NCI-H82 treated with DMSO at 0.1 percent for 48 hours (cell line): ENCODE results near the gene UBE2E2.
"Not testable (repeated sequence)": the region's sequence is repeated elsewhere in the genome, so short reads cannot be mapped to it uniquely, and the experiment has no call there.

Source experiments
- DNase-seq: peaks from one replicate; lab custom pipeline; 2025; ENCODE audit not compliant: unreplicated experiment; lab: John Stamatoyannopoulos, UW

UBE2E2 gene

DNA sequence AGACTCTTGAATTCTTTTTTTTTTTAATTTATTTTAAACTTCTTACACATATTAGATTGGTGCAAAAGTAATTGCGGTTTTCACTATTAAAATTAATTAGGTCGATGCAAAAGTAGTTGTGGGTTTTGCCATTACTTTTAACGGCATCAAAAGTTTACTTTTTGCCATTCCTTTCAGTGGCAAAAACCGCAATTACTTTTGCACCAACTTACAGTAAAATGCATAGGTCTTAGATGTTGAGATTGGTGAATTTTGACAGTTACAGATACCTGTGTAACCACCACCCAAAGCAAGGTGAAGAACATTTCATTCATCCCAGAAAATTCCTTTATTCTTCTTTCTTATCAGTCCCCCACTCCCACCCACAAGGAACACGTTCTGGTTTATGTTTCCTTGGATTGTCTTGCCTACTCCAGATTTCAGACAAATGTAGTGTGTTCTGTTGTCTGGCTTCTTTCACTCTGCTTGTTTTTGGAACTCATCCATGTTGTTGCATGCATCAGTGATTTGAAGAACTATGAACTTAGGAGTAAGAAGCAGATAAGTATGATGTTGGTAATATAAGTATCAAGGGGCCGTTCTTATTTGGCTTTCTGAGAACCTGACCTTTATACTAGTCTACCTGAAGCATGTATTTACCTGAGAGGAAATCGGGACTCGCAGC lies 404.2 kb downstream of the UBE2E2 start:
- DNase-seq: no peak

DNA sequence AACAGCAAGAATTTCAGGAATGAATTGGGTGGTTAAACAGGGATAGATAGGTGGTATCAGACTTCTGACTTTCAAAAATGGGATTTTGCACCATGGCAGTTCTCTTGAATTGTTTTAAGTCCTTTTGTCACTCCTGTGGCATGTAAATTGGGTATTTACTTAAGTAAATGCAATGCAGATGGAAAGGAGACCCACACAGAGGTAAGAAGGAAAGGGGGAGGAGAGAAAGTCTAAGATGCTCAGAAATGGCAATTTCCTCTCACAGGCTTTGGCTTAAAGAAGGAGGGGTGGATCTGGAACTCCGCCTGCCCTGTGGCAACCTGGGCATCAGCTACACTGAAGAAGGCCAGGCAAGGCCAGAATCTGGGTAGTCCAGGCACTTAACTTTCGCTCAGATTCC lies 405.5 kb downstream of the UBE2E2 start:
- no peak for DNase-seq

DNA sequence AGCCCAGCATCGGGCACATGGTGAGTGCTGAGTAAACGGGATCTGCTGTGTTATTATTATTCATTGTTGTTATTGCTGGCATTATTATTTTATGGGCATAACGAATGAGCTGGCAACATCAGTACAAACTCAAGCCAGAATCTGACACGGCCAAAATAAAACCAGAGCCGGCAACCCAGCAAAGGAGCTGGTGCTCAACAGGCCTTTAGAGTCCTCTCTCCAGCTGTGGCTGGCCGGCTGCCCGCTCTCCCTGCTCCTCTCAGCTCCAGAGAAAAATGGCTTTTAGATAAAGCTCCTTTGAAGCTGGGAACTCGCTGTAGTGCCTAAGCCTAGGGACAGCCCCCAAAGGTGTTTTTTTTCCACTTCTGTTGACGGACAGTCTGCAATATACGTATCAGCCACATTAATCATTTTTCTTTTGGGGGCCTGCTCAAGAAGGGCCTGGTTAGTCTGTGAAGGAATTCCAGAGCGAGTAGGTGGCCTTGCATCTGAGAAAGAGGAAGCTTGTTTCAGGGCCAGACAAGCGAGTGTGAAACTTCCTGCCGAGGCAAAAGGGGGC lies 408.7 kb downstream of the UBE2E2 start:
- no peak for DNase-seq

DNA sequence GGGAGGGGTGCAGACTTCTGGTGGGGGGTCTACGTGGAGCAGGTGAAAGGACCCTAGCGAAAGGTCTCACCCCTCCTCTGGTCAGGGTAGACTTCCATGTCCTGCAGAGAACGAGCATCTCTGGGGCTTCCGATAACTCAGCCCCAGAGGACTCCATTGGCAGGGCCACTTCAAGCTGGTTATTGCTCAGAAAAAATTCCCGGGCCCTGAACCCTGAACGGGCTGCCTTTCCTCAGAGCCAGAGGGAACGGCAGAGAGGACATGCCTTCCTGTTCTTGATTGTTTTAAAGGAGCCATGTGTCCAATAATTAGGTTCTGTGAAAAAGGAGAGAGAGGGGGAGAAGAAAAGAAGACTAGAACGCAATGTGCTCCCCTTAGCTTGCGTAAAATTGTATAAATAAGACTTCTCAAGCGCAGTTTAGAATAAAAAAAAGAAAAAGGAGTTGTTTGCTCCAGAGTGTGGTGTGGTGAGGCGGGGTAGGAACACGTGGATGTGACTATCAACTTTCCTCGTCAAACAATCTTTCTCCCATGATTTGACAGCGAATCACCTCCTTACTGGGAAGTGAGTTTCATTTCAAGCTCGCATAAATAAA lies 409.3 kb downstream of the UBE2E2 start:
- no peak for DNase-seq

DNA sequence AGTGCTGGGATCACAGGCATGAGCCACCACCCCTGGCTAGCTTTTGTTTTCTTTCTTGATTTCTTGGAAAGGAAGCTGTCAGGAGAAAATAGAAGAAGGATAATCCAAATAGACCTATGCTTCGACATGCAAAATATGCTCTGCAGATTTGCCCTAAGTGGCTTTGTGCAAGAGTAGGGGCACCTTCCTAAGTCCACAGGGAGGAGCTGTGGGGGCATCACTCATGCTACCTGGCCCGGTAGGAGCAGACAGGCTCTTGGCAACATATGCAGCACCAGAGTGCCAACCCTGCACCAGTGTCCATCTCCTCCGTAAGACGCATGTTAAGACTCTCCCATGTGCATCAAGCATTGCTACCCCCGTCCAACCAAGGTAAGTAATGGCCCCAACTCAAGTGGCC lies 411.9 kb downstream of the UBE2E2 start:
- no peak for DNase-seq

DNA sequence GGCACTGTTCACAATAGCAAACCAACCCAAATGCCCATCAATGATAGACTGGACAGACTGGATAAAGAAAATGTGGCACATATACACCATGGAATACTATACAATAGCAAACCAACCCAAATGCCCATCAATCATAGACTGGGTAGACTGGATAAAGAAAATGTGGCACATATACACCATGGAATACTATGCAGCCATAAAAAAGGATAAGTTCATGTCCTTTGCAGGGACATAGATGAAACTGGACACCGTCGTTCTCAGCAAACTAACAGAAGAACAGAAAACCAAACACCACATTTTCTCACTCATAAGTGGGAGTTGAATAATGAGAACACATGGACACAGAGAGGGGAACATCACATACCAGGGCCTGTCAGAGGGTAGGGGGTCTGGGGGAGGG lies 415.3 kb downstream of the UBE2E2 start:
- not testable (repeated sequence) for DNase-seq

DNA sequence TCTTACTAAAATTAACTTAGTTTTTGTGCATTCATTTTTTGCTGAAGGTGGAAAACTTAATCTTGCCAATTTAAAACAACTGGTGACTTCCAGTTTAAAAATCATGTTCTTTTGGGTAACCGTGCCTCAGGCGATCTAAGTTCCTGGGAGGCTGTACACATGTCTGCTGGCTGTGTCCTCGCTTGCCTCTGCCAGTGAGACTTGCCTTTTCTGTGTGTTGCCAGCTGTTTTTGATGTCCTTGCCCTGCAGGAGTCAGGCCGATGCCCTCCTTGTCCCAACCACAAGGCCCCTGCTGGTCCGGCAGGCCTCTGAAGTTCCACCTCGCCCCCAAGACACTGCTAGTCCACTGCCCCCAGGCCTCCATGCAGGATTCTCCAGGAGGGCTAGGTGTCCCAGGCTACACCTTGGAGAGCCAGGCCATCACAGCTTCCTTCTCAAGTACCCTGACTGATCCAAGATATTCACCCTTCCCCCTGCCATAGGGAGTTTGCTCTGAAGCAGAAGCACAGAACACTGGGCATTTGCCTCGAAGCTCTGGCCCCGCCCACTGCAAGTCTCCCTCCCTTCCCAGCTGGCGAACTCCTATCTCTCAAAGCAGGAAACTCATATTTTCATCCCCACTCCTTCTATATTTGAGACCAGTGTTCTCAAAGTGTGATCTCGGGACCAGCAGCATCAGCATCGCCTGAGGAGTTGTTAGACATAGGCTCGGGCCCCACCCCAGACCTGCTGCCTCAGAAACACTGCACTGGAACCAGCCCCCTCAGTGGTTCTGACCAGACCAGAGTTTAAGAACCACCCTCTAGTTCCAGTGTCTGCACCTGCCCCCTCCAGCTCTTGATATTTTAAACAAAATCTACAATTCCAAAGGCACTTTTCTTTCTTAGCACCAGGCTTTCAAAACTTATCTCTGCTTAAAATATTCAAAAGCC lies 416.8 kb downstream of the UBE2E2 start:
- no peak for DNase-seq

DNA sequence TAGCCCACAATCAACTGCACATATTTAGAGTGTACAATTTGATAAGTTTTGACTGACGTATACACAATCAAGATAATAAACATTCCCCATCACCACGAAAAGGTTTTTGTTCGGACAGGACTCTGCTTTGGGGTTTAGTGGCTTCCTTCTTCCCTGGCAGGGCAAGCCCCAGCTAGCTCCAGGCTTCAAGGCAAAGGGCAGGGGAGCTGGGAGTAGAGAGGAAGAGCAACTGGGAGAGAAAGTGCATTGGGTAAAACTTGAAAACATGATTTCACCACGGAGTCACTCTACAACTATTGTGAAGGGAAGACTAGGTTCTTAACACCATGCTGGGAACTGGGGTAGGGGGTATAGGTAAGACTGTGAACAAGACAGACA lies 417.5 kb downstream of the UBE2E2 start:
- no peak for DNase-seq

DNA sequence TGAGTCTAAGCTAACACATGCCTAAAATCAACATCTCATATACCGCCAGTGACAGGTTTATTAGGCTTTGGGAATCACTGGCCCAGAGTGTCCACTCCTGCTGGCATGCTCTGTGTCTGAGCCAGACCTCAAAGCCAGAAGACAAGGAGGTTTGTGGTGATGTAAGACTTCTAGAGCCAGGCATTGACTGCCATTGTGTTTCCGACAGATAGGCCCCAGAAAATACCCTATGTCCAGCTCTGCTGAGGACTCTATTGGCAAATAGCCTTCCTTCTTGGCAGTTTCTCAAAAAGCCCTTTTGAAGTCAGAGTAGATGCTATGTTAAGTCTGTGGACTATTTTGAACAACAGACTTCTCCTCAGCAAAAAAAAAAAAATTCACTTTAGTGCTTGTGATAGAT lies 420.7 kb downstream of the UBE2E2 start:
- DNase-seq: no peak

DNA sequence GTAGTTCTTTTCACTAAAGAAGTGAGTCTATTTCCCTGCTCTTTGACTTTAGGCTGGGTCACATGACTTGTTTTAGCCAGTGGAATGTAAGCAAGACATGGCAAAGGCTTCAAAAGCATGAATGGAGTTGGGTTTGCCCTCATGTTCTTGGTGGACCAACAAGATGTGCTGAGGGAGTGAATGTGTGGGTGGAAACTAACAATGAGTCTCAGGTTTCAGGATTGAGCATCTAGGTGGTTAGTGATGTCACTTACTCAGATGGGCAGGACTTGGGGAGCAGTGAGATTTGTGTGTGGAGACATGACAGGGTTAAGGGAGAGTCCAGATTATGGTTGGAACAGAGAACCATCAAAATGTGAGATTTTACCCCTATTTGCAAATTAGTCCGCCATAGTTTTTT lies 421.2 kb downstream of the UBE2E2 start:
- no peak for DNase-seq

DNA sequence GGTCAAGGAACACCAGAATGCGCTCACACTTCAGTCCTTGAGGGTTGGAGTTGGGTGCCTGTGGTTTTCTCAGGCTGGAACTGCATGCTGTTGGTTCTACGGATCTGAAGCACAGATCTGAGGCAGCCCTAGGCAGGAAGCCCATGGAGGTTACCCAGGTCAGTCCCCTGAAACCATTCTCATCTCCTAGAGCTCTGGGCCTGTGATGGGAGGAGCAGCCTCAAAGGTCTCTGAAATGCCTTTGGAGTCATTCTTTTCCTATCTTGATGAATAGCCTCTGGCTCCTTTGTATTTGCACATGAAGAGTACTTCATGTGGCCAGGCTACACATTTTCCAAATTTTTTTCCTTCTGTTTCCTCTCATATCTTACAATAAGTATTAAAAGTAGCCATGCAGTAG lies 423.3 kb downstream of the UBE2E2 start:
- DNase-seq: no peak

DNA sequence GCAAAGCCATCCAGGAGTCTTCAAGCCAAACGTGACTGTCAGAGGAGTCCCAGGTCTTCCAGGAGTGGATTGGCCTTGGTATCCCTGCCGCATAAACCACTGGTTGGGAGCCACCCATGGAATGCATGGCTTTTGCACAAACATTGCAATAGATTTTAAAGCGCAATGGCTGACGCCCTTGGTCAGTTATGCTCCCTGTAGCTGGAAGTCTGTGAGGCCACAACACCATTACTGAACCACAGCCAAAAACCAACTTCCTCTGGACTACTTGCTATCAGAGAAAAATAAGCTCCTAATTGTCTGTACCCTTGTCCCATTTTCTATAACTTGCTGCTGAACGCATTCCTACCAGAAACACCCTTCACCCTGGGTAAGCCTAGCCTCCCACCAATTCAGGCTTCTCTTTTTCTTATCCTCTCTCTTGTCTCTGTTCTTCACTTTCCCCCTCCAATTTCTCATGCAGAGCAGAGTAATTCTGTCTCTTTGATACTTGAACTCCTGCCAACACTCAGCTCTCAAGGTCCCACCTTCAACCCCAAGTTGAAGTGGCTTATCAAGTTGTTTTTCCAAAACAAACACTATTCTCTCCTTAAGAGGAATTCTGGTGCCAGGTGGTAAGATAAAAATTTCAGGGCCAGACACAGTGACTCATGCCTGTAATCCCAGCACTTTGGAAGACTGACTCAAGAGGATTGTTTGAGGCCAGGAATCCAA lies 426.2 kb downstream of the UBE2E2 start:
- DNase-seq: peak; percentile 21

DNA sequence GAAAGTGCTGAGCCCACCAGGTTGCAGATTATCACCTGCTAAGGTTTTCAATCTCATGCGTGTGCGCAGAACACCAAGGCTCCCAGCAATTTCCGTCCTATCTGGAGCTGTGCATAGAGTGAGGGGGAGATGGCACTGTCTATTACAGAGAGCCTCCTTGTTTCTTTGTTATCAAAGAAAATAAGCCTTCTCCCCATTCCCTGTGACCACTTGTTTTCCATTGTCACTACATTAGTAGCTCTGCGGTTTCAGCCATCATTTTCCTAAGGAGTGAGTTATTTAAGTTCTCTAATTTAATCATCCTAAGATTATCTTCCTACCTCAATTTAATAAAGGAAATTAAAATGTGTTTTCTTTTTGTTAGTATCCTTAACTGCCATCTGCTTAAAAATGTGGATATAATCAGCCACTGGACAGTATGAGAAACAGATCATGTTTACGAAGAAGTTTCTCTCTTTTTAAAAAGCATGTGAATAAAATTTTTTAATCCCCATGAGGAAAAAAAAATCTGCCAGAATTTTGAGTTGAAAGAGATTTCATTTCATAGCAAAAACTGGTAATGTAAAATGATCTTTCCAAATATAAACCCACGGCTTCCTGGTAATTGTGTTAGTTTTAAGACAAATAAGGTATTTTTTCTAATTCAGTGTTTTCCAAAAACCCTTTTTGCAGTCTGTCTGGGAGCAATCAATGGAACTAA lies 430.3 kb downstream of the UBE2E2 start:
- peak; percentile 5 for DNase-seq

DNA sequence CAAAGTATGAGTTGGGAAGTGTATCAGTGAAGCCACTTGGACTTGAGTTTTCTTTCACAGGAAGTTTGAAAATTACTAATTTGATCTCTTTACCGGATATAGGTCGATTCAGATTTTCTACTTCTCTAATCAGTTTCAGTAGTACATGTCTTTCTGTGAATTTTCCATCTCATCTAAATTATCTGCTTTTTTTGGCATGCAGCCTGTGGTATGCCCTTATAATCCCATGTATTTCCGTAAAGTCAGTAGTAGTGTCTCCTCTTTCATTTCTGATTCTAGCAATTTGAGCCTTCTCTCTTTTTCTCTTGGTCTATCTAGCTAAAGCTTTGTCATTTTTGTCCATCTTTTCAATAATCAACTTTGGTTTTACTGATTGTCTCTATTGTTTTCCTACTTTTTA lies 434.2 kb downstream of the UBE2E2 start:
- no peak for DNase-seq

DNA sequence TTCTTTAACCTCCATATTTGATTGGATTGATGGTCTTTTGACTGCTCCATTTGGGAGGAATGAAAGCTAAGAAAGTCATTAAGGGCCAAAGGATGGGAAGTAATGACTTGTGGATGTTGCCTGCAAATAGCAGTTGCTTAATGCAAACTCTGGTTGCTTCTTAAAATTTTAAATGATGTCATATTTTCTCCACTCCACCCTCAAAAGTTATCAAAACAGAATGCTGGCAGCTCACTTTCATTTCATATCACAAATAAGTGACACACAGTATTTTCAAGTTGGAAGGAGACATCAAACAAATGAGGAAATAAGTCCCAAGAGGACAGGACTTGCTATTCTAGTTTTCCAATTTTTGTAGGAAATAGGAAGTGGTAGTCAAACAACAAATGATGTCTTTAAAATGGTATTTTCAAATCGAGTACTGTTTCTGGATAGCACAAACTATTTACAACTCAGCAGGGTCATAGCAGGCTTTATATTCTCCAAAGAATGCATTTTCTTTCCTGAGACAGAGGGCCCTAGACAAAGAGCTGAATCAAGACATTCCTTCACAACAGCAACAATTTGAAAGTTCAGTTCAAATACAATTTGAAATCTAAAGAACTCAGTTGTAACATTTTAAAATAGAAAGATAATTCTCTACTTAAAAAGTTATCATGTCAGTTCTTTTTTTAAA lies 437.5 kb downstream of the UBE2E2 start:
- no peak for DNase-seq
